GM23338 (cell line): ENCODE data around the gene CSF1R.

Source experiments
- CREB1 ChIP-seq: fragments of 250-450 bp; sonication (Bioruptor Pico); IDR thresholded peaks from 2 replicates; pipeline ENCODE4 v1.5.0; 2020; ENCODE audit warnings: low read depth, mild to moderate bottlenecking, moderate library complexity
- EZH2 ChIP-seq: fragments of 200-600 bp; sonication (generic); IDR thresholded peaks from one replicate; pipeline ENCODE4 v1.8.0; 2017; ENCODE audit warnings: antibody characterized with exemption, mild to moderate bottlenecking, low read depth; ENCODE audit not compliant: unreplicated experiment
- EZH2phosphoT487 ChIP-seq: fragments of 200-600 bp; sonication (generic); IDR thresholded peaks from one replicate; pipeline ENCODE4 v1.8.1; 2018; ENCODE audit warnings: antibody characterized with exemption; ENCODE audit not compliant: unreplicated experiment
- JUNB ChIP-seq: IDR thresholded peaks from one replicate; pipeline ENCODE4 v1.6.1; 2016; ENCODE audit warnings: antibody characterized with exemption; ENCODE audit not compliant: unreplicated experiment
- NANOG ChIP-seq: IDR thresholded peaks from 2 replicates; pipeline ENCODE4 v1.6.1; 2016; ENCODE audit warnings: antibody characterized with exemption, borderline replicate concordance
- POLR2AphosphoS5 ChIP-seq: IDR thresholded peaks from 2 replicates; pipeline ENCODE4 v1.6.1; 2016; ENCODE audit warnings: antibody characterized with exemption, low read depth
- STAT1 ChIP-seq: IDR thresholded peaks from one replicate; pipeline ENCODE4 v1.6.1; 2016; ENCODE audit warnings: antibody characterized with exemption; ENCODE audit not compliant: unreplicated experiment
- TF ChIP-seq, protein P1 (sequence below), 2 experiments: fragments of 200-600 bp in 1 of 2; sonication (generic) in 1 of 2; conservative IDR thresholded peaks; 2 replicates each; pipeline versions ENCODE4 v1.5.1 to v1.6.1; 2016 to 2017; ENCODE audit warnings: antibody characterized with exemption in 2 of 2, low read depth in 2 of 2, mild to moderate bottlenecking in 2 of 2, moderate library complexity in 1 of 2
- TF ChIP-seq, protein P2 (sequence below): IDR thresholded peaks from one replicate; pipeline ENCODE4 v1.6.1; 2018; ENCODE audit warnings: antibody characterized with exemption; ENCODE audit not compliant: unreplicated experiment
- TF ChIP-seq, protein P3 (sequence below): fragments of 250-450 bp; sonication (Bioruptor Pico); IDR thresholded peaks from 2 replicates; pipeline ENCODE4 v1.5.0; 2020; ENCODE audit warnings: mild to moderate bottlenecking, moderate library complexity
- TF ChIP-seq, protein P4 (sequence below): IDR thresholded peaks from 2 replicates; pipeline ENCODE4 v1.6.1; 2016; ENCODE audit warnings: antibody characterized with exemption

DNA sequence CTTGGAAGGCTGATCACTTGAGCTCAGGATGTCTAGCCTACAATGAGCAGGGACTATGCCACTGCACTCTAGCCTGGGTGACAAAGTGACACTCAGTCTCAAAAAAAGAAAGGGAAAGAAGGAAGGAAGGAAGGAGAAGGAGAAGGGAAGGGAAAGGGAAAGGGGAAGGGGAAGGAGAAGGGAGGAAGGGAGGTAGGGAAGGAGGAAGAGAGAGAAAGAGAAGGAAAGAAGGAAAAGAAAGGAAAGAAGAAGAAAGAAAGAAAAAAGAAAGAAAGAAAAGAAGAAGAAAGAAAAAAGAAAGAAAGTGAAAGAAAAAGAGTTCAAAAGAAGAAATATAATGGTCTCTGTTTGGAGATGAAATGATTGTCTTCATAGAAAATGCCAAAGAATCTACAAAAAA is 10.8 kb upstream of the CSF1R start:
- TF ChIP-seq, protein P1, sequence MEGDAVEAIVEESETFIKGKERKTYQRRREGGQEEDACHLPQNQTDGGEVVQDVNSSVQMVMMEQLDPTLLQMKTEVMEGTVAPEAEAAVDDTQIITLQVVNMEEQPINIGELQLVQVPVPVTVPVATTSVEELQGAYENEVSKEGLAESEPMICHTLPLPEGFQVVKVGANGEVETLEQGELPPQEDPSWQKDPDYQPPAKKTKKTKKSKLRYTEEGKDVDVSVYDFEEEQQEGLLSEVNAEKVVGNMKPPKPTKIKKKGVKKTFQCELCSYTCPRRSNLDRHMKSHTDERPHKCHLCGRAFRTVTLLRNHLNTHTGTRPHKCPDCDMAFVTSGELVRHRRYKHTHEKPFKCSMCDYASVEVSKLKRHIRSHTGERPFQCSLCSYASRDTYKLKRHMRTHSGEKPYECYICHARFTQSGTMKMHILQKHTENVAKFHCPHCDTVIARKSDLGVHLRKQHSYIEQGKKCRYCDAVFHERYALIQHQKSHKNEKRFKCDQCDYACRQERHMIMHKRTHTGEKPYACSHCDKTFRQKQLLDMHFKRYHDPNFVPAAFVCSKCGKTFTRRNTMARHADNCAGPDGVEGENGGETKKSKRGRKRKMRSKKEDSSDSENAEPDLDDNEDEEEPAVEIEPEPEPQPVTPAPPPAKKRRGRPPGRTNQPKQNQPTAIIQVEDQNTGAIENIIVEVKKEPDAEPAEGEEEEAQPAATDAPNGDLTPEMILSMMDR (conservative IDR thresholded peaks at IDR 0.05; ENCODE audit: low read depth in 2 of 2): no peak
- TF ChIP-seq, protein P2, sequence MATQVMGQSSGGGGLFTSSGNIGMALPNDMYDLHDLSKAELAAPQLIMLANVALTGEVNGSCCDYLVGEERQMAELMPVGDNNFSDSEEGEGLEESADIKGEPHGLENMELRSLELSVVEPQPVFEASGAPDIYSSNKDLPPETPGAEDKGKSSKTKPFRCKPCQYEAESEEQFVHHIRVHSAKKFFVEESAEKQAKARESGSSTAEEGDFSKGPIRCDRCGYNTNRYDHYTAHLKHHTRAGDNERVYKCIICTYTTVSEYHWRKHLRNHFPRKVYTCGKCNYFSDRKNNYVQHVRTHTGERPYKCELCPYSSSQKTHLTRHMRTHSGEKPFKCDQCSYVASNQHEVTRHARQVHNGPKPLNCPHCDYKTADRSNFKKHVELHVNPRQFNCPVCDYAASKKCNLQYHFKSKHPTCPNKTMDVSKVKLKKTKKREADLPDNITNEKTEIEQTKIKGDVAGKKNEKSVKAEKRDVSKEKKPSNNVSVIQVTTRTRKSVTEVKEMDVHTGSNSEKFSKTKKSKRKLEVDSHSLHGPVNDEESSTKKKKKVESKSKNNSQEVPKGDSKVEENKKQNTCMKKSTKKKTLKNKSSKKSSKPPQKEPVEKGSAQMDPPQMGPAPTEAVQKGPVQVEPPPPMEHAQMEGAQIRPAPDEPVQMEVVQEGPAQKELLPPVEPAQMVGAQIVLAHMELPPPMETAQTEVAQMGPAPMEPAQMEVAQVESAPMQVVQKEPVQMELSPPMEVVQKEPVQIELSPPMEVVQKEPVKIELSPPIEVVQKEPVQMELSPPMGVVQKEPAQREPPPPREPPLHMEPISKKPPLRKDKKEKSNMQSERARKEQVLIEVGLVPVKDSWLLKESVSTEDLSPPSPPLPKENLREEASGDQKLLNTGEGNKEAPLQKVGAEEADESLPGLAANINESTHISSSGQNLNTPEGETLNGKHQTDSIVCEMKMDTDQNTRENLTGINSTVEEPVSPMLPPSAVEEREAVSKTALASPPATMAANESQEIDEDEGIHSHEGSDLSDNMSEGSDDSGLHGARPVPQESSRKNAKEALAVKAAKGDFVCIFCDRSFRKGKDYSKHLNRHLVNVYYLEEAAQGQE: no peak
- no peak for TF ChIP-seq POLR2AphosphoS5
- TF ChIP-seq EZH2phosphoT487: no peak
- TF ChIP-seq, protein P3, sequence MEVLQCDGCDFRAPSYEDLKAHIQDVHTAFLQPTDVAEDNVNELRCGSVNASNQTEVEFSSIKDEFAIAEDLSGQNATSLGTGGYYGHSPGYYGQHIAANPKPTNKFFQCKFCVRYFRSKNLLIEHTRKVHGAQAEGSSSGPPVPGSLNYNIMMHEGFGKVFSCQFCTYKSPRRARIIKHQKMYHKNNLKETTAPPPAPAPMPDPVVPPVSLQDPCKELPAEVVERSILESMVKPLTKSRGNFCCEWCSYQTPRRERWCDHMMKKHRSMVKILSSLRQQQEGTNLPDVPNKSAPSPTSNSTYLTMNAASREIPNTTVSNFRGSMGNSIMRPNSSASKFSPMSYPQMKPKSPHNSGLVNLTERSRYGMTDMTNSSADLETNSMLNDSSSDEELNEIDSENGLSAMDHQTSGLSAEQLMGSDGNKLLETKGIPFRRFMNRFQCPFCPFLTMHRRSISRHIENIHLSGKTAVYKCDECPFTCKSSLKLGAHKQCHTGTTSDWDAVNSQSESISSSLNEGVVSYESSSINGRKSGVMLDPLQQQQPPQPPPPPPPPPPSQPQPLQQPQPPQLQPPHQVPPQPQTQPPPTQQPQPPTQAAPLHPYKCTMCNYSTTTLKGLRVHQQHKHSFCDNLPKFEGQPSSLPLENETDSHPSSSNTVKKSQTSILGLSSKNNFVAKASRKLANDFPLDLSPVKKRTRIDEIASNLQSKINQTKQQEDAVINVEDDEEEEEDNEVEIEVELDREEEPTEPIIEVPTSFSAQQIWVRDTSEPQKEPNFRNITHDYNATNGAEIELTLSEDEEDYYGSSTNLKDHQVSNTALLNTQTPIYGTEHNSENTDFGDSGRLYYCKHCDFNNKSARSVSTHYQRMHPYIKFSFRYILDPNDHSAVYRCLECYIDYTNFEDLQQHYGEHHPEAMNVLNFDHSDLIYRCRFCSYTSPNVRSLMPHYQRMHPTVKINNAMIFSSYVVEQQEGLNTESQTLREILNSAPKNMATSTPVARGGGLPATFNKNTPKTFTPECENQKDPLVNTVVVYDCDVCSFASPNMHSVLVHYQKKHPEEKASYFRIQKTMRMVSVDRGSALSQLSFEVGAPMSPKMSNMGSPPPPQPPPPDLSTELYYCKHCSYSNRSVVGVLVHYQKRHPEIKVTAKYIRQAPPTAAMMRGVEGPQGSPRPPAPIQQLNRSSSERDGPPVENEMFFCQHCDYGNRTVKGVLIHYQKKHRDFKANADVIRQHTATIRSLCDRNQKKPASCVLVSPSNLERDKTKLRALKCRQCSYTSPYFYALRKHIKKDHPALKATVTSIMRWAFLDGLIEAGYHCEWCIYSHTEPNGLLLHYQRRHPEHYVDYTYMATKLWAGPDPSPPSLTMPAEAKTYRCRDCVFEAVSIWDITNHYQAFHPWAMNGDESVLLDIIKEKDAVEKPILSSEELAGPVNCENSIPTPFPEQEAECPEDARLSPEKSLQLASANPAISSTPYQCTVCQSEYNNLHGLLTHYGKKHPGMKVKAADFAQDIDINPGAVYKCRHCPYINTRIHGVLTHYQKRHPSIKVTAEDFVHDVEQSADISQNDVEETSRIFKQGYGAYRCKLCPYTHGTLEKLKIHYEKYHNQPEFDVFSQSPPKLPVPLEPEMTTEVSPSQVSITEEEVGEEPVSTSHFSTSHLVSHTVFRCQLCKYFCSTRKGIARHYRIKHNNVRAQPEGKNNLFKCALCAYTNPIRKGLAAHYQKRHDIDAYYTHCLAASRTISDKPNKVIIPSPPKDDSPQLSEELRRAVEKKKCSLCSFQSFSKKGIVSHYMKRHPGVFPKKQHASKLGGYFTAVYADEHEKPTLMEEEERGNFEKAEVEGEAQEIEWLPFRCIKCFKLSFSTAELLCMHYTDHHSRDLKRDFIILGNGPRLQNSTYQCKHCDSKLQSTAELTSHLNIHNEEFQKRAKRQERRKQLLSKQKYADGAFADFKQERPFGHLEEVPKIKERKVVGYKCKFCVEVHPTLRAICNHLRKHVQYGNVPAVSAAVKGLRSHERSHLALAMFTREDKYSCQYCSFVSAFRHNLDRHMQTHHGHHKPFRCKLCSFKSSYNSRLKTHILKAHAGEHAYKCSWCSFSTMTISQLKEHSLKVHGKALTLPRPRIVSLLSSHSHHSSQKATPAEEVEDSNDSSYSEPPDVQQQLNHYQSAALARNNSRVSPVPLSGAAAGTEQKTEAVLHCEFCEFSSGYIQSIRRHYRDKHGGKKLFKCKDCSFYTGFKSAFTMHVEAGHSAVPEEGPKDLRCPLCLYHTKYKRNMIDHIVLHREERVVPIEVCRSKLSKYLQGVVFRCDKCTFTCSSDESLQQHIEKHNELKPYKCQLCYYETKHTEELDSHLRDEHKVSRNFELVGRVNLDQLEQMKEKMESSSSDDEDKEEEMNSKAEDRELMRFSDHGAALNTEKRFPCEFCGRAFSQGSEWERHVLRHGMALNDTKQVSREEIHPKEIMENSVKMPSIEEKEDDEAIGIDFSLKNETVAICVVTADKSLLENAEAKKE (CRISPR knock-in tag): no peak
- TF ChIP-seq EZH2: no peak
- no peak for TF ChIP-seq JUNB
- TF ChIP-seq STAT1: no peak
- no peak for TF ChIP-seq CREB1 (CRISPR knock-in tag)
- TF ChIP-seq, protein P4, sequence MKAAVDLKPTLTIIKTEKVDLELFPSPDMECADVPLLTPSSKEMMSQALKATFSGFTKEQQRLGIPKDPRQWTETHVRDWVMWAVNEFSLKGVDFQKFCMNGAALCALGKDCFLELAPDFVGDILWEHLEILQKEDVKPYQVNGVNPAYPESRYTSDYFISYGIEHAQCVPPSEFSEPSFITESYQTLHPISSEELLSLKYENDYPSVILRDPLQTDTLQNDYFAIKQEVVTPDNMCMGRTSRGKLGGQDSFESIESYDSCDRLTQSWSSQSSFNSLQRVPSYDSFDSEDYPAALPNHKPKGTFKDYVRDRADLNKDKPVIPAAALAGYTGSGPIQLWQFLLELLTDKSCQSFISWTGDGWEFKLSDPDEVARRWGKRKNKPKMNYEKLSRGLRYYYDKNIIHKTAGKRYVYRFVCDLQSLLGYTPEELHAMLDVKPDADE: no peak
- no peak for TF ChIP-seq NANOG
